Activated CD4-positive, CD25-positive, alpha-beta regulatory T cell treated with anti-CD3 and anti-CD28 coated beads, Interleukin-2, amount 50 U/mL, for 72 hours (primary cell): ENCODE results near the gene BRINP1.

Experiments
- DNase-seq: peaks from one replicate; pipeline ENCODE4 v3.0.0; 2021

BRINP1 gene

GRCh38 chr9:119368681-119369581 is at the start of gene BRINP1:
Gene BRINP1 (minus strand): TSS chr9:119369435. CDS start chr9:119313355, 56,080 bp downstream.
- DNase-seq, result no peak

- no peak for DNase-seq
These were observed 49.5 kb upstream of the BRINP1 start for GRCh38 chr9:119418721-119419120.

GRCh38 chr9:119416793-119417192 is 47.6 kb upstream of the BRINP1 start:
- no peak for DNase-seq

GRCh38 chr9:119412399-119412798 is 43.2 kb upstream of the BRINP1 start:
- no peak for DNase-seq

GRCh38 chr9:119409552-119409951 is 40.3 kb upstream of the BRINP1 start:
- no peak for DNase-seq

GRCh38 chr9:119400606-119401005 is 31.4 kb upstream of the BRINP1 start:
- no peak for DNase-seq

- DNase-seq, result no peak
These were observed 29.1 kb upstream of the BRINP1 start for GRCh38 chr9:119398350-119398749.

- no peak for DNase-seq
These were observed 22.6 kb upstream of the BRINP1 start for GRCh38 chr9:119391878-119392277.

GRCh38 chr9:119375892-119376291 is 6.7 kb upstream of the BRINP1 start:
- no peak for DNase-seq

GRCh38 chr9:119372951-119373350 is 3.7 kb upstream of the BRINP1 start:
- DNase-seq, result no peak

GRCh38 chr9:119370816-119371215 is 1.6 kb upstream of the BRINP1 start:
- no peak for DNase-seq

- DNase-seq, result no peak
These were observed 588 bp upstream of the BRINP1 start for GRCh38 chr9:119369680-119370366.

- no peak for DNase-seq
These were observed 1.1 kb downstream of the BRINP1 start for GRCh38 chr9:119368179-119368578.

- no peak for DNase-seq
These were observed 1.6 kb downstream of the BRINP1 start for GRCh38 chr9:119367683-119368075.

- DNase-seq, result no peak
These were observed 2.1 kb downstream of the BRINP1 start for GRCh38 chr9:119366909-119367682.

GRCh38 chr9:119365291-119366027 is 3.8 kb downstream of the BRINP1 start:
- no peak for DNase-seq

- no peak for DNase-seq
These were observed 9.0 kb downstream of the BRINP1 start for GRCh38 chr9:119360237-119360636.

GRCh38 chr9:119357336-119358096 is 11.7 kb downstream of the BRINP1 start:
- no peak for DNase-seq

GRCh38 chr9:119349351-119349825 is 19.8 kb downstream of the BRINP1 start:
- DNase-seq, result no peak

- DNase-seq, result no peak
These were observed 25.9 kb downstream of the BRINP1 start for GRCh38 chr9:119343059-119343990.

- no peak for DNase-seq
These were observed 30.2 kb downstream of the BRINP1 start for GRCh38 chr9:119339056-119339455.
